Embryonic facial prominence (tissue), 1 donor: ENCODE data around the gene DNAH2.

Experiments used
- DNase-seq: peaks from one replicate; pipeline ENCODE4 v3.0.0-alpha.2; 2016; ENCODE audit errors: extremely low spot score

DNAH2 gene

DNA sequence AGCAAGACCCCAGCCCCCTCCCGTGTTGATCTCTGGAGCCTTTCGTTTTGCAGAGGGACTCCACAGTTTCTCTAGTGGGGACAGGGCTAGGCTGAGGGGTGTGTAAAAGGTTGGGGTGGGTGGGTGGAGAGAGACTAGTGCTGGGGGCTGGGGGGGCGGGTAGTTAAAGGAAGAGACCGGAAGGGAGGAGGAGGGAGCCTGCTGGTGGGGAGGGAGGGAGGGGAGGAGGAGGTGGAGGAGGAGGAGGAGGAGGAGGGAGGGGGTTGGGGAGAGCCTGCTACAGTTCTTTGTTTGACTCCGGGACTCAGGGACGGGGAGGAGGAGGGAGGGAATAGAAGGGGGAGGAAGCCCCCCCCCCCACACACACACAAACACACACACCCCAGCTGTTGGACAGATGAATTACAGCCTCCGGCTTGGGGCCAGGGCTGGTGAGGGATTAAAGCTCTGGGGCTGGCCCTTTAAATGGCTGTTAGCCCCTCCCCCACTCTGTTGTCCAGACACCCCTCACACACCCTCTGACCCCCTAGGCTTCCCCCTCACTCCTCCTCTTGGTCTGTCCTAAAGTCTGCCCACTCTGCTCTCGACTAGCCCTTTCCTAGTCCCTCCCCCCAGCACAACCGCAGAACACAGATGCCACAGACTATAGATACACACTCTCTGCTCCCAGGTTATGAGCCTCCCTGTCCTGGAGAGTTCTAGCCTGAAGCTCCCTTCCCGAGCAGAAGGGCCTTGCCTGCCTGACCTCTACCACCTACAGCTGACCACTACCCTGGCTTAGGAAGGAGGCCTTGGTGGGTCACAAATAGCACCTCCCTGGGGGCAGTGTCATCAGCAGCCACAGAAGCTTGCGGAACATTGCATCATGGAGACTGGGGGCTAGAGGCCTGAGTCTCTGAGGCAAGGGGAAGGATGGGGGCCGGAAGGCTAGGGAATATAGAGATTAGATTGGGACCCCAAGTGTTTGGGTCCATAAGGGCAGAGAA lies 120.8 kb downstream of the DNAH2 start:
- peak; percentile 51 for DNase-seq

DNA sequence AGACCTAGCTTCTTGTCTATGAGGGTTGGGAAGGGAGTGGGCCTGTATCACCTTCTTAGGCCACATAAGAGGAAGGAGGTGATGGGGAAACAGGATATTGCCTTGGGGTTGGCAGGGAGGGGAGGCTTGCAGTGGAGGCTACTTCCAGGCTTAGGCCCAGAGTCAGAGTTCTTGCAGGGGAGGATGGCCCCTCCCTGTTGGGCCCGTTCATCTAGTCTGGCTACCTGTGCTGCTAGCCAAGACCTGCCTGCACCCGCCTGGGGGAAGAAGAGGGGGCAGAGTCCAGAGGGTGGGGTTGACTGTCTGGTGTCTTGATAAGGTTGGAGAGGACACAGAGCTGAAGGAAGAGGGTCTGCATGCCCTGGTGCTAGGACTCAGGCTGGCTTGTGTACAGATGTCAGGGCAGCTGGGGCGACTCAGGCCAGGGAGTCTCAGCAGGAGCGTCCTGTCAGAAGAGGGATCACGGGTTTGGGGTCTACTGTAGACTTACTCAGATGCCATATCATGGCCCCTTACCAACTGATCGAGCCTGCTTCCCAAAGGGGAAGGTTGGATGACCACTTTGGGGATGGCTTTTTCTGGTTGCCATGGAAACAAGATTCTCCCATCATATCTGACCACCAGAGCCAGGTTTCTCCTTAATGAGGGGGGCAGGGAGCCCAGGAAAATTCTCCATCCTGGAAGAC lies 121.8 kb downstream of the DNAH2 start:
- DNase-seq, result no peak

DNA sequence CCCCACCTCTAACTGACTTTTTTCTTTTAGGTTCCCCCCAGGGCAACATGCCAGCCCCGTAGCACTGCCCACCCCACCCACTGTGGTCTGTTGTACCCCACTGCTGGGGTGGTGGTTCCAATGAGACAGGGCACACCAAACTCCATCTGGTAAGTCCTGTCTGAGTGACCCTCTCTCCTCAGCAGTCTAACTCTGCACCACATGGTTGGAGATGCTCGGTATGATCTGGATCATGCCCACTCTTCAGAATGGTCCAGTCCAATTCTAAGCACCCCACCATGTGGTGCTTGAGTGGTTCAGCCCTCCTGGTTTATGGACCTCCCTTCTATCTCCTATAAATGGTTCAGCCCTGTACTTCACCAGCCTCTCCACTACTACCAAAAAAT lies 122.3 kb downstream of the DNAH2 start:
- DNase-seq, result no peak

DNA sequence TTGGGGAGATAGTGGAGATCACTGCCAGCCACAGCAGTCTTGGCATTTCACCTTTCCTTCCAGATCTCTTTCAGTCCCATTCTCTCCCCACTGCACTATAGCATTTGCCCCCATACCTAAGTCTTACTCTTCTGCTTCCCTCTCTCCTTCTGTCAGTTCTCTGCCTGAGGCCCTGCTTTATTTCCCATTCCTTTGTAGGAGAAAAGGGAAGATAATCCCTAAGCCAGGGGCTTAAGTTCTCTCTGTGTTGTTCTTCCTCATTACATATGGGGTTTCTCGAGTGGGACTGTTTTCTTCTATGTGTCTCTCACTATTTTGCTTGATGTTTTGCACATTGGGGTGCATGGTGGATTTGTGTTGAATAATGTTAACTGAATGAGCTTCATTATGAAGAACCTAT lies 122.9 kb downstream of the DNAH2 start:
- DNase-seq, result no peak

DNA sequence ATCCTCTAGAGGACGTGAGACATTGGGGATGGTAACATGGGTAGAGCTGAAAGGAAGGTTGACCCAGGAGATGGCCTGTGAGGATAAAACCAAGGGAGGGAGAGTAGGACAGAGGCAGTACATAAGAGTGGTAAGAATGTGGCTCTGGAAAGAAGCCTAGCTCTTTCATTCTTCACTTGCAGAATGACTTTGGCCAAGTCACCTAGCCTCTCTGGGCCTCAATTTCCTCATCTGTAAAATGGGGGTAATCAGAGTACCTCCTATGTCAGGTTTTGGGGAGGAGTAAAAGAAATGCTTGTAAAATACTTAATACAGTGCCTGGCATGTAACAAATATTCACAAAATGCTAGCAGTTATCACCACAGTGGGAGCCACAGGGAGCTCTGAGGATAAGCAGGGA lies 123.3 kb downstream of the DNAH2 start:
- no peak for DNase-seq

DNA sequence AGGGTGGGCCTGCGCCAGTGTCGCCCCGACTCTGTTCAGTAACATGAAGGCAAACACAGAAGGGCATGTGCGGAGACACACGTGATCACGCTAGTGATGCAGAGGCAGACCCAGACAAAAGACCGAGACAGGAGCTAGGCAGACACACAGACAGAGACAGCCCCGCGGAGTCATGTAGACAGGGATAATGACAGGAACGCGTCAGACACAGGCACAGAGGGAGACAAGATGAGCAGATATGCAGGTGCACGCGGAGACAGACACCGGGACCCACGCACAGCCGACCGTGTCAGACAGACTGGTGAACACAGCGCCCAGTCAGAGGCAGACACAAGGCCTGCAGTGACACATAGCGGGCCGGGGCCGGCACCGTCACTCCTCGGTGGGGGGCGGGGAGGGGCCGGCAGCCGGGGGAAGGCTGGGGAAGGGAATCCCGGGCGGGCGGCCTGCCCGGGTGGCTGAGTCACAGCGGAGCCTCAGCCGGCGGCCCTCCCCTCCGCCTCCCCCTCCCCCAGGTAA lies 123.9 kb downstream of the DNAH2 start:
- DNase-seq, result no peak

DNA sequence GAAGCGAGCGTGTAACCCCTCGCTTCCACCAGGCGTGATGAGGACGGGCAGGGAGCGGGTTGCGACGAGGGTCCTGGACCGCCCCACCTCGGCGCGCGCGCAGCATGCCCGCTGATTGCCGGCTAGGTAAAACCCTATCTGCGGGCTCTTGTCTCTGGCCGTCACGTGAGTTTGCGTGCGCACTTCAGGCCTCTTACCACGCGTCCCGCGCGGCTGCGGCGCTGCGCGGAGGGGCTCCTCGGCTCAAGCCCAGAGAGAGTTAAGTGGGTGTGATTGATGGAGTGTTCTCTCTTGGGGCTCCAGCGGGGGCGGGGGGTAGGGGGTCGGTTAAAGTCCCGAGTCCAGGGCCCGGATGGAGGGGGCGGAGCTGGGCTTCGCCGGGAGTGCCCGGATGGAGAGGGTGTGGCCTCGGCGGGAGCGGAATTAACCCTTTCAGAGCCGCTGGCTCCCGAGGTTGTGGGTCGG lies 124.4 kb downstream of the DNAH2 start:
- DNase-seq, result peak; percentile 85

DNA sequence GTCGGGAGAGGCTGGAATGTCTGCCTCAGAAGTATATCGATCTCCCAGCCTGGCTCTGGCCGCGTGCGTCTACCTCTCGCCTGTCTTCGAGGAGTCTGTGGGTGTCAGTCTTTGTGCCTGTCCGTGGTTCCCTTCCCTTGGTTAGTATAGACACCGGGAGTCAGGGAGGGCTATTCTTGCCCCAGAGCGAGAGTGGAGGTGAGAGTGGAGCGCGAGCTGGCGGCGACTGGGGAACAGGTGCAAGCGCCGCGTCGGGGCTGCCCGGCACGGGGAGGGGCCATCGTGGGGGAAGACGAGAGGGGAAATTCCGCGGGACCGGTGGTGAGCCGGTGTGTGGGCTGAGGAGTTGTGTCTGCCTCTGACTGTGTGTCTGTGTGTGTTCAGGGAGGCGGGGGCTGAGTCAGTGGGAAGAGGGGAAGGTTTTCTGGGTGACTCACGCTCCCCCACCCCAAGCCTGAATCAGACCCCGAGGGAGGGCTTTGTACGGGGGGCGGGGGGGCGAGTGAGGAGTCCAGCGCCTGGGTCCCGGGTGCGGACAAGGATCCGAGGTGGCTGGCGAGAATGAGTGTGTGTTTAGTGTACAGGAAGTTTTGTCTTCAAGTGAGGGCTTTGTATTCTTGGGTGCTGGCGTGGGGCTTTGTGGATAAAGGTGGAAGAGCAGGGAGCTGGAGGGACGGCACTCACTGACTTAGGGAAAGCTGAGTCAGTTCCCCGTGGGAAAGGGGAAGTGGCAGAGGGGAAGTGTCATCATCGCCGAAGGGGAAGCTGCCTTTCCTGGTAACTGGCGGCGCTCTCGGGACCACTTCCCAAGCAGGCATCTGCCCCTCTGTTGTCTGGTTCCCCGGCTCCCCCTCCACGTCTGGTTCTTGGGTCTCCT lies 125.1 kb downstream of the DNAH2 start:
- no peak for DNase-seq

DNA sequence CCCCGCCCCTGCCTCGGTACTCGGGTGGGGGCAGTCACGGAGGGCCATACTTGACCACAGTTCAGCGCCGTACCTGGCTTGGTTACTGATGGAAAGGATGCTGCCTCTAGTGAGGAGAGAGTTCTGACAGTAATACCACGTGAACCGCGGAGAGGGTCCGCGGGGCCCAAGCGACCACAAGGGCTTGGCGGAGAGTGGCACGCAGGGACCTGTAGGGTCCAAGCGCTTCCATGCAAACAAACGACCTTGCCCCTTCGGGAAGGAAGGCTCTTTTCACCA lies 125.7 kb downstream of the DNAH2 start:
- no peak for DNase-seq

DNA sequence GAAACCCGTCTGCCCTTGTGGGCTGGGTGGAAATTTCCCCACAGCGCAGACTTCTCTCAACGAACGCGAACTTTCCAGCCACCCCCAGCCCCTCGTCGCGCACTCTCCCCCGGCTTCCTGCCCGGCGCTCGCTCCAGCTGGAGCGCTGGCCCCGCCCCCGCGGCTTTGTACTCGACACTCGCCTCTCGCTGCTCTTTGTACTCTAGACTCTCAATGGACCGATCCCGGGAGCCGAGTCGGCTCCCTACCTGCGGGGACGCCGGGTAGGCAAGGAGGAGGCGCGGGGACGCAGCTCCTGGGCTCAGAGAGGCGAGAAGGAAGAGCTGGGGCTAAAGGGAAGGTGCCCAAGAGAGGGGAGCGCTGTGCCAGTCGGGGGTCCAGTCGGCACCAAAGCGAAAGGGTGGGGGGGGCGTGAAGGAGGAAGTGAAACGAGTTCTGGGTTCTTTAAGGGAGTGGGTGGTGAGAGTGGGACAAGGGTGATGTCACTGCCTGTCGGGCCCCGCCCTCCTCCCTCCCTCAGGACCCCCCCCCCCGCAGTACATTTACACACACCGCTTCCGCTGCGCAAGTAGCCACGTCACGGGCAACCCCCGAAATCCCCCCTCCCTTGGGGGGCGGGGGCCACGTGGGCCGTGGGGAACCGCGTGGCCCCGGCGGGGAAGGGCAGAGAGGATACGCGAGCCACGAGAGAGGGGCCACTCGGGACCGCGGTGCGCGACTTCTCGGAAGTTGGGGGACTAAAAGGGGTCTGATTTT lies 126.2 kb downstream of the DNAH2 start:
- DNase-seq, result peak; percentile 61

DNA sequence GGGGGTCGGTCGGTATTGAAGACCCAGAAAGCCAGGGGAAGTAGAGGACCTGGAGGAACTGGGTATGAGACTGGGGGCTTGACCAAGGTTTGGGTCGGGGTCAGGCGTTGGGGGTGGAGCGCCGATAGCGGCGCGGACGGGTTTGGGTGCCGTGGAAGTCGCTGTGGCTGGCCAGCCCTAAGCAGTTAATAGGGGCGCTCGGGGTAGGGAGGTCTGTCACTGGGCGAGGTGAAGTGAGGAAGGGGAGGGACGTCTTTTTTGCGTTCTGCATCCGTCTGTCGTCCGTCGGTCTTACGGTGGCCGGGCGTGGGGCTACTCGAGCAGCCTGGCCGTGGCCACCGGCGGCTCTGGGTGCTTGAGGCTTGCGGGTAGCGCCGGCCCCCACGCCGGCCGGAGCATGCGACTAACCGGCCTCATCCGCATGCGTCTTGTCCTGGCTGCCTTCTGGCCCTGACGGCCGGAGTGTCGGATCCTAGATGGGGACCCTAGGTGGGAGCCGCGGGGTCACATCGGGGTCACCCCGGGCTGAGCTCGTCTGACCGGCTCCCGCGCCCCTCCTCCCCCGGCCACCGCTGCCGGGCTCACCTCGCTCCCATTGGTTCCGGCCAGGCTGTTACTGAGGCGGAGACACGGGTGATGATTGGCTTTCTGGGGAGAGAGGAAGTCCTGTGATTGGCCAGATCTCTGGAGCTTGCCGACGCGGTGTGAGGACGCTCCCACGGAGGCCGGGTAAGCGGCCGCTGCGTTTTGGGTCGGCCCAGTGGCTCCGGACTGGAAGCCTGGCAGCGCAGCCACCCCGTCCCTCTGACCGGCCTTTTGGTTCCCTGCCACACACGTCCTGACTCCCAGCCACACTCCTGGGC lies 127.0 kb downstream of the DNAH2 start:
- DNase-seq, result peak; percentile 89

DNA sequence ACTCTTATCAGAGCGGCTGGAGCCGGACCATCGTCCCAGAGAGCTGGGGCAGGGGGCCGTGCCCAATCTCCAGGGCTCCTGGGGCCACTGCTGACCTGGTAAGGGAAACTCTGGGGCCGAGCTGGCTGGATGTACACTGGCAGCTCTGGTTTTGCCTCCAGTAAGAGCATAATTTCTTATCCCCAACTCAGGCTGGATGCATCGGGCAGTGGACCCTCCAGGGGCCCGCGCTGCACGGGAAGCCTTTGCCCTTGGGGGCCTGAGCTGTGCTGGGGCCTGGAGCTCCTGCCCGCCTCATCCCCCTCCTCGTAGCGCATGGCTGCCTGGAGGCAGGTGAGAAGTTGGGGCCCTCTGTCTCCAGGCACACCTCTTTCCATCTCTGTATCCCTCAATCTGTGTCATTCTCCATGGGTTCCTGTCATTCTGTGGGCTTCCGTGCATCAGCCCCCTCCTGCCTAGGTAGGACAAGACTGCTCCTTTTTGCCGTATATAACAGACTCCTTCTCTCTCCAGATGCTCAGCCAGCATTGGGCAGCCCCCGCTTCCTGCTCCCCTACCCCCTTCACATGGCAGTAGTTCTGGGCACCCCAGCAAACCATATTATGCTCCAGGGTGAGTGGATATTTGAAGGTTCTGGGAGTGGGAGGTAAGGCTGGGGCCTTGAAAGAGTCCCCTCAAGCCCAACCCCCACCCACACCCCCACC lies 128.0 kb downstream of the DNAH2 start:
- no peak for DNase-seq

DNA sequence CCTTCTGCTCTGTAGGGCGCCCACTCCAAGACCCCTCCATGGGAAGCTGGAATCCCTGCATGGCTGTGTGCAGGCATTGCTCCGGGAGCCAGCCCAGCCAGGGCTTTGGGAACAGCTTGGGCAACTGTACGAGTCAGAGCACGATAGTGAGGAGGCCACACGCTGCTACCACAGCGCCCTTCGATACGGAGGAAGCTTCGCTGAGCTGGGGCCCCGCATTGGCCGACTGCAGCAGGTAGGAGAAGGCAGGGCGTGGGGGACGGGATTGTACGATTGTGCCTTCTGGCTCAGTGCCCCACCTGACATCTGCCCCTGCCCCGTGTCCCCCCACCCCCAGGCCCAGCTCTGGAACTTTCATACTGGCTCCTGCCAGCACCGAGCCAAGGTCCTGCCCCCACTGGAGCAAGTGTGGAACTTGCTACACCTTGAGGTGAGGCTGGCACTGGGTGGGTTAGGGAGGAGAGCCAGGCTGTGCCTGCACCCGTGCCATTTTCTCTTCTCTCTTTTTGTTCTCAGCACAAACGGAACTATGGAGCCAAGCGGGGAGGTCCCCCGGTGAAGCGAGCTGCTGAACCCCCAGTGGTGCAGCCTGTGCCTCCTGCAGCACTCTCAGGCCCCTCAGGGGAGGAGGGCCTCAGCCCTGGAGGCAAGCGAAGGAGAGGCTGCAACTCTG lies 128.7 kb downstream of the DNAH2 start:
- DNase-seq, result no peak

DNA sequence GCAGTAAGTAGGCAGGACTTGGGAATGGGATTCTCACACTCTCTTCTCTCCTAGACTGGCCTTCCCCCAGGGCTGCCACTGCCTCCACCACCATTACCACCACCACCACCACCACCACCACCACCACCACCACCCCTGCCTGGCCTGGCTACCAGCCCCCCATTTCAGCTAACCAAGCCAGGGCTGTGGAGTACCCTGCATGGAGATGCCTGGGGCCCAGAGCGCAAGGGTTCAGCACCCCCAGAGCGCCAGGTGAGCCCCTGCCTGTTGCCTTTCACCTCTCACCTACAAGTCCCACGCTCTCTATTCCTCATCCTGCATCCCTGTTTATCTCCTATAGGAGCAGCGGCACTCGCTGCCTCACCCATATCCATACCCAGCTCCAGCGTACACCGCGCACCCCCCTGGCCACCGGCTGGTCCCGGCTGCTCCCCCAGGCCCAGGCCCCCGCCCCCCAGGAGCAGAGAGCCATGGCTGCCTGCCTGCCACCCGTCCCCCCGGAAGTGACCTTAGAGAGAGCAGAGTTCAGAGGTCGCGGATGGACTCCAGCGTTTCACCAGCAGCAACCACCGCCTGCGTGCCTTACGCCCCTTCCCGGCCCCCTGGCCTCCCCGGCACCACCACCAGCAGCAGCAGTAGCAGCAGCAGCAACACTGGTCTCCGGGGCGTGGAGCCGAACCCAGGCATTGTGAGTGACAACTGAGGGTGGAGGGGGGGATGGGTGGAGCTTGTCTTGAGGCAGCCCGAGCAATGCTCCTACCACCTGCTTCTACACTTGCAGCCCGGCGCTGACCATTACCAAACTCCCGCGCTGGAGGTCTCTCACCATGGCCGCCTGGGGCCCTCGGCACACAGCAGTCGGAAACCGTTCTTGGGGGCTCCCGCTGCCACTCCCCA lies 129.5 kb downstream of the DNAH2 start:
- DNase-seq, result no peak

DNA sequence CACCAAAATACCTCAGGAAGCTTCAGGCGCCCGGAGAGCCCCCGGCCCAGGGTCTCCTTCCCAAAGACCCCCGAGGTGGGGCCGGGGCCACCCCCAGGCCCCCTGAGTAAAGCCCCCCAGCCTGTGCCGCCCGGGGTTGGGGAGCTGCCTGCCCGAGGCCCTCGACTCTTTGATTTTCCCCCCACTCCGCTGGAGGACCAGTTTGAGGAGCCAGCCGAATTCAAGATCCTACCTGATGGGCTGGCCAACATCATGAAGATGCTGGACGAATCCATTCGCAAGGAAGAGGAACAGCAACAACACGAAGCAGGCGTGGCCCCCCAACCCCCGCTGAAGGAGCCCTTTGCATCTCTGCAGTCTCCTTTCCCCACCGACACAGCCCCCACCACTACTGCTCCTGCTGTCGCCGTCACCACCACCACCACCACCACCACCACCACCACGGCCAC lies 130.6 kb downstream of the DNAH2 start:
- no peak for DNase-seq

DNA sequence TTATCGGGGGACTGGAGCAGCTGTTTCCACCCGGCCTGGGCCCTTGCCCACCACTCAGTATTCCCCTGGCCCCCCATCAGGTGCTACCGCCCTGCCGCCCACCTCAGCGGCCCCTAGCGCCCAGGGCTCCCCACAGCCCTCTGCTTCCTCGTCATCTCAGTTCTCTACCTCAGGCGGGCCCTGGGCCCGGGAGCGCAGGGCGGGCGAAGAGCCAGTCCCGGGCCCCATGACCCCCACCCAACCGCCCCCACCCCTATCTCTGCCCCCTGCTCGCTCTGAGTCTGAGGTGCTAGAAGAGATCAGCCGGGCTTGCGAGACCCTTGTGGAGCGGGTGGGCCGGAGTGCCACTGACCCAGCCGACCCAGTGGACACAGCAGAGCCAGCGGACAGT lies 131.2 kb downstream of the DNAH2 start:
- DNase-seq, result no peak

DNA sequence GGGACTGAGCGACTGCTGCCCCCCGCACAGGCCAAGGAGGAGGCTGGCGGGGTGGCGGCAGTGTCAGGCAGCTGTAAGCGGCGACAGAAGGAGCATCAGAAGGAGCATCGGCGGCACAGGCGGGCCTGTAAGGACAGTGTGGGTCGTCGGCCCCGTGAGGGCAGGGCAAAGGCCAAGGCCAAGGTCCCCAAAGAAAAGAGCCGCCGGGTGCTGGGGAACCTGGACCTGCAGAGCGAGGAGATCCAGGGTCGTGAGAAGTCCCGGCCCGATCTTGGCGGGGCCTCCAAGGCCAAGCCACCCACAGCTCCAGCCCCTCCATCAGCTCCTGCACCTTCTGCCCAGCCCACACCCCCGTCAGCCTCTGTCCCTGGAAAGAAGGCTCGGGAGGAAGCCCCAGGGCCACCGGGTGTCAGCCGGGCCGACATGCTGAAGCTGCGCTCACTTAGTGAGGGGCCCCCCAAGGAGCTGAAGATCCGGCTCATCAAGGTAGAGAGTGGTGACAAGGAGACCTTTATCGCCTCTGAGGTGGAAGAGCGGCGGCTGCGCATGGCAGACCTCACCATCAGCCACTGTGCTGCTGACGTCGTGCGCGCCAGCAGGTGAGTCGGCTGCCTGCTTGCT lies 131.7 kb downstream of the DNAH2 start:
- no peak for DNase-seq
